GM21723 (cell line): ENCODE data around the gene CDK4.
"Not testable (repeated sequence)": the region's sequence is repeated elsewhere in the genome, so short reads cannot be mapped to it uniquely, and the experiment has no call there.

Source experiments
- ATAC-seq: cut with Tn5 transposase; IDR thresholded peaks from one replicate; pipeline ENCODE4 v1.9.1; 2021; ENCODE audit warnings: mild to moderate bottlenecking, moderate library complexity; ENCODE audit not compliant: unreplicated experiment

CDK4 gene

DNA sequence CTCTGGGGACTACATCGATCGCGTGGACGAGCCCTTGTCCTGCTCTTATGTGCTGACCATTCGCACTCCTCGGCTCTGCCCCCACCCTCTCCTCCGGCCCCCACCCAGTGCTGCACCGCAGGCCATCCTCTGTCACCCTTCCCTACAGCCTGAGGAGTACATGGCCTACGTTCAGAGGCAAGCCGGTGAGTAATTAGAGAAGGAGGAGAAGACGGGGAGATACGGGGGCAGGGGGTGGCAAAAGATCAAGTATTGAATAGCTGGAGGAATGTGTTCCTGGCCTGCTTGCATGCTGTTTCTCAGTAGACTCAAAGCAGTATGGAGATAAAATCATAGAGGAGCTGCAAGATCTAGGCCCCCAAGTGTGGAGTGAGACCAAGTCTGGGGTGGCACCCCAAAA lies 36.3 kb downstream of the CDK4 start:
- no peak for ATAC-seq

DNA sequence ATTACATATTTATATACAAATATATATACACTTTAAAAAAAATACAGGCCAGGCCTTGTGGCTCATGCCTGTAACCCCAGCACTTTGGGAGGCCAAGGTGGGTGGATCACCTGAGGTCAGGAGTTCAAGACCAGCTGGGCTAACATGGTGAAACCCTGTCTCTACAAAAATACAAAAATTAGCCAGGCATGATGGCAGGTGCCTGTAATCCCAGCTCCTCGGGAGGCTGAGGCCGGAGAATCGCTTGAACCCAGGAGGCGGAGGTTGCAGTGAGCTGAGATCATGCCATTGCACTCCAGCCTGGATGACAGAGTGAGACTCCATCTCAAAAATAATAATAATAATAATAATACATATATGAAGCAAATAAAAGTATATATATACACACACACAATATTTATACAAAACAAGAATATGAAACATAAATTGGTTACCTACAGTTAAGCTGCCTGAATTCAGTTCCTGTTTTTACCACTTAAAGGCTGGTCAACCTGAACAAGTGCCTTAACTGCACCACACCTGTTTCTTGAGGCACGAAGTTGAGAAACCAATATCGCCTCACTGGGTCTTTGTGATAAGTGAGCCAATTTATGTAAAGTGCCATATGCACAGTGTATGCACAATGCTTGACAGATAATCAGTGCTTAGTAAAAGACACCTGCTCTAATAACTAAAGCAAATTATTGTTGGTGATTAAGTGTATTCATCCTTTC lies 36.9 kb downstream of the CDK4 start:
- ATAC-seq: not testable (repeated sequence)

DNA sequence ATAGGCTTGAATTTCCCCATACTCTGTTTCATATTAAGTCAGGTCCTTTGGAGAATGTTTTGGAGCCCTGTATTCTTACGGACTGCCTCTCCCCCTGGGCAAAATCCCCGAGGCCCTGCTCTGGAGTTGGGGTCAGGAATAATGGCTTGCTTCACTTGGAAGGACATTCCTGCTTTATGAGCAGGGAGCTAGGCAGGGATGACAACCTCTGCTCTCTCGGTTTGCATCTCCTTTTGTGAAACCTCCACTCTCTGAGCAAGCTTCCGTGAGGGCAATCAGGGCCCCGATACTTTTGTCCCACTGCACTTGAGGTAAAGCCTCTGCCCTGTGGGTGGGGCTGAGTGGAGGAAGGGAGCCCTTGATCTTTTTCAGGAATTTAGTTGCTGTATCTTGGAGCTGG lies 38.9 kb downstream of the CDK4 start:
- no peak for ATAC-seq

DNA sequence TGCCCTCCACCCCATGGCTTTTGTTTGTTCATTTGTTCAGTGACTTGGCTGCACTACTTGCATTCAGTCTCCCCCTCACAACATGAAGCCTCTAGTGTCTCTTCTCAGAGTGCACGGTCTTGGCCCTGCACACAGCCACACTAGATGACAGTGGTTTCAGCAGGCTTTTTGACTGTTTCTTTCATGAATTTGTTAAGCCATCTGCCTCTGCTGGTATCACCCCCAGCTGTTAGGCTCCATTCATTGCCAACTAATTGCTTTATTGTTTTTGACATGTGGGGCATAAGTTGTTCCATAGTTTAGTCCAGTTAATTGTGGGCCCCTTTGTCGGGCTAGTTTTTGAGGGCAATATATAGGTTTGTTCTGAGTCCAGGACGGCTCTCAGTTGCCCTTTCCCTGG lies 39.4 kb downstream of the CDK4 start:
- no peak for ATAC-seq

DNA sequence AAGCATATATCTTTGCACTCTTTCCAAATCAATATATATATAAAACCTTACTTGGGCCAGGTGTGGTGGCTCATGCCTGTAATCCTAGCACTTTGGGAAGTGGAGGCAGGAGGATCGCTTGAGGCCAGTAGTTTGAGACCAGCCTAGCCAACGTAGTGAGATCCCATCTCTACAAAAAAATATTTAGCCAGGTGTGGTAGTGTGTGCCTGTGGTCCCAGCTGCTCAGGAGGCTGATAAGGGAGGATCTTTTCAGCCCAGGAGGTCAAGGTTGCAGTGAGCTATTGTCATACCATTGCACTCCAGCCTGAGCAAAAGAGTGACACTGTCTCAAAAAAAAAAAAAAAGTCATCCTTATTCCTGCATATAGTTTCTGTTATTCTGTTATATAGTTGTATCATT lies 43.8 kb downstream of the CDK4 start:
- no peak for ATAC-seq

DNA sequence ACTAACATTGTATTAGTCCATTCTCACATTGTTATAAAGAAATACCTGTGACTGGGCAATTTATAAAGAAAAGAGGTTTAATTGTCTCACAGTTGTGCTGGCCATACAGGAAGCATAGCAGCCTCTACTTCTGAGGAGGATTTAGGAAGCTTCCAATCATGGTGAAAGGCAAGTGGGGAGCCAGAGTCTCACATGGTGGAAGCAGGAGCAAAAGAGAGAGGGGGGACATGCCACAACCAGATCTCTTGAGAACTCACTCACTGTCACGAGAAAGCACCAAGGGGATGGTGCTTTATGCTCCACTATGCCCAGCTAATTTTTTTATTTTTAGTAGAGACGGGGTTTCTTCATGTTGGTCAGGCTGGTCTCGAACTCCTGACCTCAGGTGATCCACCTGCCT lies 44.9 kb downstream of the CDK4 start:
- no peak for ATAC-seq

DNA sequence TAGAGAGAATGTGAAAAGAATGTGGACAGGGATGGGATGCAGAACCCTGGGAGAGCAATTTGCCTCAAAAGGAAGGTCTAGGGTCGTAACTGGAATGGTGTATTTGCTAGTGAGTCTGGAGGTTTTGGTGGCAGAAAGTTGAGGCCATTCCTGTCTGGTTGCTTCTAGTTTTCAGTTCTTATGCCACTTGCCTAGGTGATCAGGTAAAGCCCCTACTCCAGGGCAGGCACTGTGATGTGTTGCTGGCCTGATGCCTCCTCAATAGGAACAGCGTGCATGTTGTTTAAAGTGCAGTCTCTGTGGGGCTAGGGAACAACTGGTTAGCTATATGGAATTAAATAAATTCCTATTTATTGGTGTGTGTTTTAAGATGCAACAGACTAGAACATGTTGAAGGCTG lies 51.8 kb downstream of the CDK4 start:
- ATAC-seq: no peak

DNA sequence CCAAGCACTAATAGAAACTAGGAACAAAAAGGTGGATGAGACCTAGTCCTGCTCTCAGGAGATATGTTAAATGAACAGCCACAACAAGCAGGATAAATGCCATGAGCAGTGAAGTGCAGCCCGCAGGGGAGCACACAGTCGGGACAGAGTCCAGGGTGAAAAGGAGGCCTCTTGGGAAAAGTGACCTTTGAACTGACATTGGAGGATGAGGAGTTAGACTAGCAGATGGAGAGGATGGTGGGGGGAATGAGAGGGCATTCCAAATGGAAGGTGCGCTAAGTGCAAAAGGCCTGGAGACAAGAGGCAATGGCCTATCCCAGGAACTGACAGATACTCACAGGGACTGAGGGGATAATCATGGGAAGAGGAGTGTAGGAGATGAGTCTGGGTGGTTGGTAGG lies 53.7 kb downstream of the CDK4 start:
- ATAC-seq: no peak
